B cell (primary cell): ENCODE measurements around the gene CGNL1. TPM values are rescaled to one million over a fixed set of nuclear protein-coding genes. Genes with fewer than 3 reads are reported as not detected.

ENCODE experiments used
- ATAC-seq: fragments of 200-7000 bp; cut with Tn5 transposase; one replicate; pipeline ENCODE4 v1.10.0; 2021; ENCODE audit warnings: low read depth, mild to moderate bottlenecking, moderate number of reproducible peaks, moderate library complexity
- CTCF ChIA-PET: fragments of 350-600 bp; sonication (Branson Sonifier 250); formaldehyde crosslinking; loops from one replicate; lab custom pipeline; 2021; ENCODE audit warnings: antibody characterized with exemption, inconsistent platforms; lab: Charles Lee
- POLR2A ChIA-PET: fragments of 350-600 bp; sonication (Branson Sonifier 250); formaldehyde crosslinking; loops from one replicate; lab custom pipeline; 2021; ENCODE audit warnings: antibody characterized with exemption; lab: Charles Lee
- DNase-seq: peaks from one replicate; pipeline ENCODE4 v3.0.0; 2013
- H2AFZ ChIP-seq: 2 replicates; pipeline ENCODE4 v1.6.1; 2012; ENCODE audit warnings: mild to moderate bottlenecking, low read depth, low read length; ENCODE audit not compliant: insufficient read depth, poor library complexity, severe bottlenecking
- H3K27ac ChIP-seq, 2 donors: 1 replicate in 1 of 2; 2 replicates in 1 of 2; pipeline ENCODE4 v1.5.1; 2012 to 2013; ENCODE audit warnings: low read length in 2 of 2, mild to moderate bottlenecking in 2 of 2, moderate library complexity in 1 of 2
- H3K27me3 ChIP-seq, 4 experiments: fragments of 200-600 bp in 1 of 4; sonication (generic) in 1 of 4; replicated peaks in 1 of 4; 1 replicate in 2 of 4; 2 replicates in 2 of 4; pipeline versions ENCODE4 v1.6.1 to v1.7.0; 2013 to 2016; ENCODE audit warnings: low read length in 3 of 4, mild to moderate bottlenecking in 2 of 4, mixed read lengths in 1 of 4, moderate library complexity in 1 of 4; ENCODE audit not compliant: insufficient read depth in 4 of 4, control insufficient read depth in 3 of 4; ENCODE audit errors: control extremely low read depth in 1 of 4
- H3K36me3 ChIP-seq, 2 experiments: replicated peaks in 1 of 2; 1 replicate in 1 of 2; 2 replicates in 1 of 2; pipeline versions ENCODE4 v1.6.1 to v1.7.1; 2013; ENCODE audit warnings: low read length in 1 of 2; ENCODE audit not compliant: insufficient read depth in 2 of 2, control insufficient read depth in 1 of 2; ENCODE audit errors: control extremely low read depth in 1 of 2, extremely low read depth in 1 of 2
- H3K4me1 ChIP-seq, 2 donors: fragments of 200-600 bp in 1 of 2; sonication (generic) in 1 of 2; 1 replicate in 1 of 2; 2 replicates in 1 of 2; pipeline versions ENCODE4 v1.5.1 to v1.6.1; 2013 to 2017; ENCODE audit warnings: low read length in 2 of 2; ENCODE audit not compliant: control insufficient read depth in 2 of 2, insufficient read depth in 2 of 2
- H3K4me2 ChIP-seq: replicated peaks from 2 replicates; pipeline ENCODE3; 2012; ENCODE audit warnings: mild to moderate bottlenecking, low read depth, low read length; ENCODE audit not compliant: poor library complexity, severe bottlenecking
- H3K4me3 ChIP-seq, 5 experiments: fragments of 200-600 bp in 1 of 5; sonication (generic) in 1 of 5; 1 replicate in 3 of 5; 2 replicates in 2 of 5; pipeline versions ENCODE4 v1.5.1 to v1.7.0; 2011 to 2016; ENCODE audit warnings: low read length in 4 of 5, mild to moderate bottlenecking in 4 of 5, low read depth in 2 of 5, control low read depth in 1 of 5, moderate library complexity in 1 of 5; ENCODE audit not compliant: insufficient read depth in 1 of 5; ENCODE audit errors: control extremely low read depth in 1 of 5, extremely low read depth in 1 of 5
- H3K79me2 ChIP-seq: fragments of 200-600 bp; sonication (generic); one replicate; pipeline ENCODE4 v1.6.0; 2016; ENCODE audit warnings: low read length; ENCODE audit not compliant: control insufficient read depth, insufficient read depth
- H3K9ac ChIP-seq: fragments of 200-600 bp; sonication (generic); 2 replicates; pipeline ENCODE4 v1.6.1; 2017; ENCODE audit warnings: mild to moderate bottlenecking, low read length, moderate library complexity
- H3K9me3 ChIP-seq, 3 donors: one replicate each; pipeline versions ENCODE4 v1.6.1 to v1.7.1; 2013; ENCODE audit warnings: low read length in 2 of 3; ENCODE audit not compliant: control insufficient read depth in 2 of 3, insufficient read depth in 1 of 3; ENCODE audit errors: control extremely low read depth in 1 of 3
- H4K20me1 ChIP-seq: 2 replicates; pipeline ENCODE4 v1.6.0; 2012; ENCODE audit warnings: mild to moderate bottlenecking, low read length; ENCODE audit not compliant: insufficient read depth, control insufficient read depth, poor library complexity, severe bottlenecking
- H3K27ac Mint-ChIP-seq: one replicate; pipeline ENCODE4 v1.8.0; 2021; ENCODE audit warnings: mixed read lengths
- H3K27me3 Mint-ChIP-seq: one replicate; pipeline ENCODE4 v1.8.0; 2021; ENCODE audit warnings: mixed read lengths
- H3K4me1 Mint-ChIP-seq: one replicate; pipeline ENCODE4 v1.8.0; 2021; ENCODE audit warnings: mixed read lengths
- H3K4me3 Mint-ChIP-seq: one replicate; pipeline ENCODE4 v1.8.0; 2021; ENCODE audit warnings: mixed read lengths
- H3K9me3 Mint-ChIP-seq: one replicate; pipeline ENCODE4 v1.8.0; 2022; ENCODE audit warnings: mixed read lengths; ENCODE audit not compliant: insufficient read depth
- EZH2 ChIP-seq: IDR thresholded peaks from 2 replicates; pipeline ENCODE4 v1.6.1; 2012; ENCODE audit warnings: borderline replicate concordance, low read depth, mild to moderate bottlenecking, moderate library complexity, low read length; ENCODE audit not compliant: insufficient read depth, poor library complexity, severe bottlenecking
- WGBS: methylation state at CpG from one replicate; pipeline ENCODE4 v1.1.5; 2013; ENCODE audit warnings: missing lambda C conversion rate; ENCODE audit not compliant: insufficient coverage; 5-methylcytosine and 5-hydroxymethylcytosine counted together
- intact Hi-C: fragments of 100-400 bp; cut with micrococcal nuclease; formaldehyde crosslinking; loops from one replicate; pipeline ENCODE4 v1.10.0; 2022
- polyA plus RNA-seq: library from polyadenylated mRNA; depleted of rRNA; stranded (reverse); fragments of >200 nt; gene quantifications from 2 replicates; pipeline ENCODE4 v1.2.3, GENCODE V29; 2012
- total RNA-seq, 2 donors: library from RNA; stranded (reverse); fragments of 120-200 nt in 1 of 2; gene quantifications; 1 replicate in 1 of 2; 2 replicates in 1 of 2; pipeline versions ENCODE4 v1.2.3 to v1.2.4, GENCODE V29; 2013 to 2022
- TF ChIP-seq, protein P1 (sequence below): fragments of 200-600 bp; IDR thresholded peaks from one replicate; pipeline ENCODE4 v1.8.0; 2022; ENCODE audit warnings: antibody characterized with exemption, mild to moderate bottlenecking

CGNL1 gene
- total and polyA plus RNA-seq, 2 donors (not counting 1 experiment from before 2014, with no cell fraction given): 0.03 to 0.12 TPM

DNA sequence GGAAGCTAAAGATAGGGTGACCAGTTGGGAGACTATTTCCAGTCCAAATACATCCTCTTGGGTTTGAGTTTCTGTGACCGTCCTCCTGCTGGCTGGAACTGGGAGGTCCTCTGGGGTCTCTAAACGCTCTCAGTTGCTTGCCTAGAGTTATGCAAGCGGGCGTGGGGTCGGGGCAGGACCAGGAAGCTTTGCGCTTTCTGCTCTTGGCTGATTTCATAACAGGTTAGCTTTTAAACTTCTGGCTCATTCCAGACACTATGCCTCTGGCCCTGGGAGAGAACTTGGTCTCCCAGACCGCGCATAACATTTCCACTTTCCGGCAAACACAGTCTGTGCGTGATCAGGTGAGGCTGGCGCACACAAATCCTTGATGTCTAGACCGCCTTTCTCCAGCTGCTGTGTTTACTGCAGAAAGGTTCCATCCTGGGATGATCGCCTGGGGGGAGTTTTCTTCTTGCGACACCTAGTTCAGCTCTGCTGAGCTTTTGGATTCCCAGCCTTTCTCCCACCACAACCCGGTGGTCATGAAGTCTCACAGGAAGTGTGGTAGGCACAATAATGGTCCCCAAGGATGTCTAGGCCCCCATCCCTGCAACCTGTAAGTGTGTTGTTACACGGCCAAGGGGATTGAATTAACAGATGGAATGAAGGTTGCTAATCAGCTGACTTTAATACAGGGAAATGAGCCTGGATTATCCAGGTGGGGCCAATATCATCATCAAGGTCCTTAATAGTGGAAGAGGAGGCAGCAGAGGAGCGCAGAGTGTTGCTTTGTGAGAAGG, 23.6 kb upstream of the CGNL1 start:
- 95% methylated on average over 14 of the region's 17 CpGs for WGBS

DNA sequence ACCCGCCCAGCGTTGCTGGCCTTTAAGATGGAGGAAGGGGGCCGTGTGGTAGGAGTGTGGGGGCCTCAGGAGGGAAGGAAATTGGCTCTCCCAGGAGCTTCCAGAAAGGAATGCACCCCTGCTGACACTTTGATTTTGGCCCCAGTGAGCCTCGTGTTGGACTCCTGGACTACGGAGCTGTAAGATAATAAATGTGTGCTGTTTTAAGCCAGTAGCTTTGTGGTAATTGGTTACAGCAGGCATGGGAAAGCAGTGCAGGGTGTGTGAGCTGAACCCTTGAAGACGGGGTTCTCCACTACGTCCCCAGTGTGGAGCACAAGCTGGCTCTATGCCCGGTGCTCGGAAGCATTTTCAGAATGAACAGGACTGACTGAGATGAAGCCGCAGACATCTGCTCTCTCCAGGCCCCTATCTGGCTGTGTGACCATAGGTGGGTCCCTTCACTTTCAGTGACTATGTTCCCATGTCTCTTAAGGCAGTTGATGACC, 22.9 kb upstream of the CGNL1 start:
- ChIA-PET CTCF (interaction anchor here (0.6 to 3.1 kb wide), 4 partner anchors 10 to 174 kb away, joined by 3 to 12 read pairs (median 6); no protein-coding TSS in a partner anchor), POLR2A (no interaction called here)
- Histone ChIP-seq H3K4me3 (no peak overlapping the region), H3K9ac (no peak overlapping the region), H3K4me2 (no peak overlapping the region), H3K27ac (no peak overlapping the region), H3K9me3 (no peaks in the 10 kb centered on the region), H4K20me1 (no peaks in the 10 kb centered on the region), H3K4me1 (no peaks in the 10 kb centered on the region), H3K27me3 (no peaks in the 10 kb centered on the region), H2AFZ (no peak overlapping the region), H3K36me3 (no peaks in the 10 kb centered on the region), H3K79me2 (no peaks in the 10 kb centered on the region)
- intact Hi-C loops: no loop called here
- Mint-ChIP-seq H3K27me3 (peaks cover 9% of the 10 kb centered on the region), H3K4me3 (no peak overlapping the region), H3K4me1 (no peaks in the 10 kb centered on the region), H3K9me3 (no peaks in the 10 kb centered on the region), H3K27ac (no peak overlapping the region)
- DNase-seq: no peak
- WGBS: 77% methylated on average over 8 of the region's 10 CpGs
- ATAC-seq: no peak
- TF ChIP-seq EZH2: no peak
- TF ChIP-seq, protein P1, sequence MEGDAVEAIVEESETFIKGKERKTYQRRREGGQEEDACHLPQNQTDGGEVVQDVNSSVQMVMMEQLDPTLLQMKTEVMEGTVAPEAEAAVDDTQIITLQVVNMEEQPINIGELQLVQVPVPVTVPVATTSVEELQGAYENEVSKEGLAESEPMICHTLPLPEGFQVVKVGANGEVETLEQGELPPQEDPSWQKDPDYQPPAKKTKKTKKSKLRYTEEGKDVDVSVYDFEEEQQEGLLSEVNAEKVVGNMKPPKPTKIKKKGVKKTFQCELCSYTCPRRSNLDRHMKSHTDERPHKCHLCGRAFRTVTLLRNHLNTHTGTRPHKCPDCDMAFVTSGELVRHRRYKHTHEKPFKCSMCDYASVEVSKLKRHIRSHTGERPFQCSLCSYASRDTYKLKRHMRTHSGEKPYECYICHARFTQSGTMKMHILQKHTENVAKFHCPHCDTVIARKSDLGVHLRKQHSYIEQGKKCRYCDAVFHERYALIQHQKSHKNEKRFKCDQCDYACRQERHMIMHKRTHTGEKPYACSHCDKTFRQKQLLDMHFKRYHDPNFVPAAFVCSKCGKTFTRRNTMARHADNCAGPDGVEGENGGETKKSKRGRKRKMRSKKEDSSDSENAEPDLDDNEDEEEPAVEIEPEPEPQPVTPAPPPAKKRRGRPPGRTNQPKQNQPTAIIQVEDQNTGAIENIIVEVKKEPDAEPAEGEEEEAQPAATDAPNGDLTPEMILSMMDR: no peak

More for the DNA sequence above, 23.6 kb upstream of the CGNL1 start:
- H3K4me3 Mint-ChIP-seq: no peak overlapping the region
- Histone ChIP-seq H3K36me3 (no peaks in the 10 kb centered on the region), H4K20me1 (no peaks in the 10 kb centered on the region), H3K4me2 (no peak overlapping the region), H3K4me3 (no peak overlapping the region), H2AFZ (no peak overlapping the region), H3K9me3 (no peaks in the 10 kb centered on the region), H3K27ac (no peak overlapping the region), H3K9ac (no peak overlapping the region), H3K4me1 (no peaks in the 10 kb centered on the region), H3K79me2 (no peaks in the 10 kb centered on the region), H3K27me3 (no peaks in the 10 kb centered on the region)
- ATAC-seq (no peak), DNase-seq (no peak)
- no peak overlapping the region for H3K27ac Mint-ChIP-seq
- CTCF ChIA-PET: interaction anchor here (0.6 to 2.7 kb wide), 3 partner anchors 11 to 17 kb away, joined by 3 to 12 read pairs (median 4); no protein-coding TSS in a partner anchor
- no peak for TF ChIP-seq EZH2
- TF ChIP-seq, protein P1: no peak
- H3K4me1 Mint-ChIP-seq: no peaks in the 10 kb centered on the region
- H3K27me3 Mint-ChIP-seq: peaks cover 9% of the 10 kb centered on the region
- no peaks in the 10 kb centered on the region for H3K9me3 Mint-ChIP-seq
- intact Hi-C loops: no loop called here
- POLR2A ChIA-PET: no interaction called here
